HG03060 (cell line): ENCODE measurements around the gene F8.
"Not testable (repeated sequence)": the region's sequence is repeated elsewhere in the genome, so short reads cannot be mapped to it uniquely, and the experiment has no call there.

Experiments used
- ATAC-seq: cut with Tn5 transposase; IDR thresholded peaks from one replicate; pipeline ENCODE4 v1.9.1; 2021; ENCODE audit warnings: low read depth, moderate number of reproducible peaks; ENCODE audit not compliant: unreplicated experiment

The F8 gene

DNA sequence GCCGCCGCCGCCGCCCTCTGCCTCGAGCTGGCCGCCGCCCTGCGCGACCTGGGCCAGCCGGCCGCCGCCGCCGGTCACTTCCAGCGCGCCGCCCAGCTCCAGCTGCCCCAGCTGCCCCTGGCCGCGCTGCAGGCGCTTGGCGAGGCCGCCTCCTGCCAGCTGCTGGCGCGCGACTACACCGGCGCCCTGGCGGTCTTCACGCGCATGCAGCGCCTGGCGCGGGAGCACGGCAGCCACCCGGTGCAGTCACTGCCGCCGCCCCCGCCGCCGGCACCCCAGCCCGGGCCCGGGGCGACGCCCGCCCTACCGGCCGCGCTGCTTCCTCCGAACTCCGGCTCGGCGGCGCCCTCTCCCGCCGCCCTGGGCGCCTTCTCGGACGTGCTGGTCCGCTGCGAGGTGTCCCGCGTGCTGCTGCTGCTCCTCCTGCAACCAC lies 135.7 kb downstream of the F8 start:
- not testable (repeated sequence) for ATAC-seq

- ATAC-seq, result not testable (repeated sequence)
Measured at GRCh38 chrX:154886069-154886788, 136.3 kb downstream of the F8 start, which contains the start of gene F8A1. Gene F8A1 (plus strand): TSS chrX:154886355. CDS start chrX:154886375, 20 bp downstream.

DNA sequence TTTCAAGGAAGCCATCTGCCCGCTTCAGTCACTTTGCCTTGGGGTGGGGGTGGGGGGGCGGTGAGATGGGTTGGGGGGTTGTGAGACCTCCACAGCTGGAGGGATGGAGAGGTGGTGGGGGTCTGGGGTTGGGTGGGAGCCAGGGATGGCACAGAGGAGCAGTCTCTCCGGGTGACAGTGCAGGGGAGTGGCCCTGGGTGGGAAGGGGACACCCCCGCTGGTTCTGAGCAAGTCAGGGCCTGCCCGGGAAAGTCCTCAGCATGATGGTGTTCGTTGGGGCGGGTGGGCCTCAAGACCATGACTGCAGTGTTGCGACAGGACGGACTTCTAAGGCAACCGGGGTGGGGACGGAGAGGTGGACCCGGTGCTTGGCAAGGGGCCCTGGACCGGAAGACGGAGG lies 137.0 kb downstream of the F8 start:
- not testable (repeated sequence) for ATAC-seq

DNA sequence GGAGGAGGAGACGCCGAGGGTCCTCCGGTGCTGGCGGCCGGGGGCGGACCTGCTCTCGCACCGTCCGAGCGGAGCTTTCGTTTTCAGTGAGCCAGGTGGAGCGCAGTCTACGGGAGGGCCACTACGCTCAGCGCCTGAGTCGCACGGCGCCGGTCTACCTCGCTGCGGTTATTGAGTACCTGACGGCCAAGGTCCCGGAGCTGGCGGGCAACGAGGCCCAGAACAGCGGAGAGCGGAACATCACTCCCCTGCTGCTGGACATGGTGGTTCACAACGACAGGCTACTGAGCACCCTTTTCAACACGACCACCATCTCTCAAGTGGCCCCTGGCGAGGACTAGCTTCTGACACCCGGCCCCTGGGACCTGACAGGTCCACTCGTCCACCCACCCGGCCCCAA lies 137.5 kb downstream of the F8 start:
- not testable (repeated sequence) for ATAC-seq

DNA sequence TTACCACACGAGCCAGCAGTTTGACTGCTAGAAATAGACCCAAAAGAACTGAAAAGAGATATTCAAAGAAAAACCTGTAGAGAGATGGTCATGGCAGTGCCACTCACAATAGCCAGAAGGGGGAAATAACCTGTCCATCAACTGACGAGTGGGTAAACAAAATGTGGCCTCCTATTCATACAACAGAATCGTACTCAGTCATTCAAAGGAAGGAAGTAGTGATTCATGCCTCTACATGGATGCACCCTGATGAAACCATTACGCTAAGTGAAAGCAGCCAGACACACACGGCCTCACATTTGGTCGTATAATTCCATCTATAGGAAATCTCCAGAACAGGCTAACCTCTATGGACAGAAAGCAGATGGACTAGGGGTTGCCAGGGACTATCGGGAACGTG lies 138.5 kb downstream of the F8 start:
- ATAC-seq, result not testable (repeated sequence)

DNA sequence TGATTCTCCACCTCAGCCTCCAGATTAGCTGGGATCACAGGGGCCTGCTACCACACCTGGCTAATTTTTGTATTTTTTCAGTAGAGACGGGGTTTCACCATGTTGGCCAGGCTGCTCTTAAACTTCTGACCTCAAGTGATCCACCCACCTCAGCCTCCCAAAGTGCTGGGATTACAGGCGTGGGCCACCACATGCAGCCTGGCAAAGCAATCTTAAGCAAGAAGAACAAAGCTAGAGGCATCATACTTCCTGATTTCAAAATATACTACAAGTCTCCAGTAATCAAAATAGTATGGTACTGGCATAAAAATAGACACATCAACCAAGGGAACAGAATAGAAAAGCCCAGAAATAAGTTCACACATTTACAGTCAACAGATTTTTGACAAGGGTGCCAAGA lies 149.2 kb downstream of the F8 start:
- ATAC-seq, result no peak

- not testable (repeated sequence) for ATAC-seq
Measured at GRCh38 chrX:154868522-154868921, 154.0 kb downstream of the F8 start.

GRCh38 chrX:154855256-154855655 lies 167.3 kb downstream of the F8 start:
- no peak for ATAC-seq

- ATAC-seq, result no peak
Measured at GRCh38 chrX:154850957-154851611, 171.4 kb downstream of the F8 start.

- no peak for ATAC-seq
Measured at GRCh38 chrX:154840856-154841255, 181.7 kb downstream of the F8 start.

GRCh38 chrX:154836163-154836562 lies 186.4 kb downstream of the F8 start:
- no peak for ATAC-seq

GRCh38 chrX:154834562-154834961 lies 188.0 kb downstream of the F8 start, which contains the start of gene SMIM9:
Gene SMIM9 (minus strand): TSS chrX:154834662. CDS start chrX:154830856, 3,806 bp downstream.
- no peak for ATAC-seq

DNA sequence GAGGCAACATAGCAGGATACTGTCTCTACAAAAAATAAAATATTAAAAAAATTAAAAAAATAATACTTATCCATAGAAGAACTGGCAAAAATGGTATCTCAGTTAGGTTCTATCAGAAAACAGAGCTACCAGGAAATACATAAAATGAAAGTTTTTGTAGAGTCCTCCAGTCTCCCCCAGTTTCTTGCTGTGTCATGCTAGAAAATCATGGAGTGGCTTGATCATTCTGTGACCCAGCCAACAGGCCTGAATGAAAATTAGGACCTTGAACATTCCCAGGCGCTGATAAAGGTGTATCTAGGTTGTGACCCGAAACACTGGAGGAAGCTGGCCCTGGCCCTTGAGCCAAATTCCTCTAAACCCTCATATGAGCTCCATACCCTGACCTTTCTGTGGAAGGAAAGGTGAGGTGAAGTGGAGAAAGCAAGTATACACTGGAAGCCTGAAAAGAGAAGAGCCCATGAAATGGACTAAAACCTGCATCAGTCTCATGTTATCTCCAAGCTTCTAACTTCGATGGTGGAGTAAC lies 188.7 kb downstream of the F8 start:
- ATAC-seq, result no peak

GRCh38 chrX:154829926-154830442 lies 192.5 kb downstream of the F8 start:
- no peak for ATAC-seq

DNA sequence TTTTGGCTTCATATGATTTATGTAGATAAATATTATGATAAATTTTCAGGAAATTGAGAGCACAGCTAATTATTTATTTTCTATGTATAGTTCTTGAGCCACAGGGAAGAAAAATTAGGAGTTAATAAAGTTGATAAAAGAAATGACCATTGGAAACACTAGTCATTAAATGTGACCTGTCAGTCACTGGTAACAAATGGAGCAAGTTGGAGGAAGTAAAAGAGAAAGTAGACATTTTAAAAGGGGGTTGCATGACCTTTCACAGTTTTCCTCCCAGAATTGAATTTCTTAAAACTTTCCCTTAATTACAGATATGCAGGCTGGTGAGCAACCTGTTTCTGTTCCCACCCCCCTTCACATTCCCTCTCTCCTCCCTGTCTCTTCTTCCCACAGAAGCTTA lies 193.4 kb downstream of the F8 start:
- no peak for ATAC-seq

DNA sequence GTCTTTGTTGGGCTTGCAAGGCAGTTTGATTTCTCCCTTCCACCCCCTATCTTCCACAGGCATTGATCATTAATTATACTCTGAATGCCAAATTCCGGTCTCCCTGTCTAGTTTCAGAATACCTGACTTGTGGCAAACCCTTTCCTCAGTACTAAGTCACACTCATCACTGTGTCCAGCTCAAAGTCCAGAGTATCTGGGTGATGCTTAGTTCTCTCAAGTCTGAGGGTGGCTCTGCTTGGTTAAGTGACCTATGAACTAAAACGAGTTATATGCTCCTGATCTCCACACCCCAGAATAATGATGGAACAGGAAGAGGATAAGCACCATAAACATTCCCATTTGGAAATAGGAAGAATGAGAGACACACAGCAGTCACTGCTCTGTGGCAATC lies 194.5 kb downstream of the F8 start:
- ATAC-seq, result no peak

GRCh38 chrX:154827194-154828015 lies 195.1 kb downstream of the F8 start:
- ATAC-seq, result no peak

GRCh38 chrX:154825586-154825985 lies 196.9 kb downstream of the F8 start:
- not testable (repeated sequence) for ATAC-seq

DNA sequence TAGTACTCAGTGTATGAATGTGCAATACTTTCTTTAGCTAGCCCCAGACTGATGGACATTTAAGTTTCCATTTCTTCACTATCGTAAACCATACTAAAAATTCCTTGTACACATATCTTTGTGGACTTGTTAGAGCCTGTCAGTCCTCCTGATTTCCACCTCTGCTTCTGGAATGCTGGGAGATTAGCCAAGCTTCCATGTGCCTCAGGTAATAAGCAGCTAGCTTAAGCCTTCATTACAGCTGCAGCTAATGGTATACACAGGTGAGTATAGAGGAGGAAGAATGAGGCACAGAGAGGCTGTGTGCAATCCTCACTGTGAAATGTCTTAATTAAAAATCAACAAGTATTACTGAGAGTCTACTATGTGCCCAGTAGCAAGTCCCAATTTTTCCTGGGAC lies 197.9 kb downstream of the F8 start:
- ATAC-seq, result no peak

DNA sequence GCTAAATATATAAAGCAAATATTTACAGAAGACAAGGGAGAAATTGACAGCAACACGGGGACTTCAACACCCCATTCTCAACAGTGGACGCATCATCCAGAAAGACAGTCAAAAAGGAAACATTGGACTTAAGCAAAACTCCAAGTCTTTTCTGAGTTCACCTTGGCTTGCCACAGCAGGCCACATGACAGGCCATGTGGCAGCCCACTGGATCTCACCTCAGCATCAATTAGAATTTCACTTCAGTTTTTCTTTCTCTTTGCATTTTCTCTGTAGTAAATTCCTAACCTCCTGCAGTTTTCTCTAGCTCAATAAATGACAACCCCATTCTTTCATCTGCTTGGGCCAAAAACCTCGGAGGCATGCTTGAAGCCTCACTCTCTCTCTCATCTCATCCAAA lies 200.5 kb downstream of the F8 start:
- no peak for ATAC-seq

DNA sequence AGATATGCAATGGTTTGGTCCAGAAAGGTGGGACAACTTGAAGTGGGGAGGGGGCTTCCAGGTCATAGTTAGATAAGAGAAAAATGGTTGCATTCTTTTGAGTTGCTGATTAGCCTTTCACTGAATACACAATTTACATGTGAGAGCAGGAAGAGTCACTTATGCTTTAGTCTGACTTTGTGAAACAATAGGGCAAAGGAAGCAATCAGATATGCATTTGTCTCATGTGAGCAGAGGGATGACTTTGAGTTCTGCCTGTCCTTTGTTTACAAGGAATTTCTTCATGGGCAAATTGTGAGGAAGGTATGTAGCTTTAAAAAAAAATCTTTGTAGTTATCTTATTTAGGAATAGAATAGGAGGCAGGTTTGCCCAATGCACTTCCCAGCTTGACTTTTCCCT lies 201.0 kb downstream of the F8 start:
- ATAC-seq, result no peak
